ENCODE measurements around the gene TNKS1BP1. TPM values are rescaled to one million over a fixed set of nuclear protein-coding genes. Genes with fewer than 3 reads are reported as not detected.
A peak's percentile ranks its signal among the peaks of the same experiment; 100 is the strongest.

The TNKS1BP1 gene
- total RNA-seq, 1 donor from 2014 or later: 11.7 TPM

- Histone ChIP-seq H3K27ac (no peak overlapping the region), H3K79me2 (ENCODE audit: low read depth) (peaks cover 26% of the 10 kb centered on the region)
Measured at GRCh38 chr11:57313788-57314135, 11.0 kb downstream of the TNKS1BP1 start.

GRCh38 chr11:57313071-57313787 is 11.5 kb downstream of the TNKS1BP1 start:
- peaks cover 22% of the 10 kb centered on the region for H3K79me2 ChIP-seq (ENCODE audit: low read depth)
- H3K4me3 ChIP-seq: no peak overlapping the region
- H4K20me1 ChIP-seq (ENCODE audit: low read depth): peaks cover 69% of the 10 kb centered on the region
- peaks cover 15% of the 10 kb centered on the region for H3F3A ChIP-seq (ENCODE audit: low read depth)
- Mint-ChIP-seq H3K4me3 (no peak overlapping the region), H3K36me3 (peaks cover 27% of the 10 kb centered on the region), H3K9me3 (no peaks in the 10 kb centered on the region), H3K27ac (no peak overlapping the region), H3K4me1 (peaks cover 26% of the 10 kb centered on the region), H3K27me3 (ENCODE audit: insufficient read depth, low read depth) (peaks cover 5% of the 10 kb centered on the region)
- H3K4me1 ChIP-seq: peaks cover 5% of the 10 kb centered on the region
- TF ChIP-seq EZH2phosphoT487 (IDR thresholded peaks at IDR 0.05): no peak
- TF ChIP-seq CTCF (IDR thresholded peaks at IDR 0.05): no peak
- TF ChIP-seq EZH2 (IDR thresholded peaks at IDR 0.05): no peak
- no peak overlapping the region for H3K4me2 ChIP-seq
- H3K9ac ChIP-seq: no peak overlapping the region
- H3K9me3 ChIP-seq (ENCODE audit: low read depth): no peaks in the 10 kb centered on the region
- H3K27ac ChIP-seq: no peak overlapping the region
- H2AFZ ChIP-seq (replicated peaks): no peak overlapping the region
- H3K27me3 ChIP-seq: no peaks in the 10 kb centered on the region
- H3K36me3 ChIP-seq: no peaks in the 10 kb centered on the region
- no peak for DNase-seq (ENCODE audit: low spot score)

More at GRCh38 chr11:57313788-57314135, 11.0 kb downstream of the TNKS1BP1 start:
- H3K9me3 Mint-ChIP-seq: no peaks in the 10 kb centered on the region
- Histone ChIP-seq H2AFZ (replicated peaks) (no peak overlapping the region), H3K4me1 (peaks cover 5% of the 10 kb centered on the region), H3F3A (ENCODE audit: low read depth) (peaks cover 15% of the 10 kb centered on the region), H3K36me3 (no peaks in the 10 kb centered on the region), H3K9me3 (ENCODE audit: low read depth) (no peaks in the 10 kb centered on the region), H3K27me3 (no peaks in the 10 kb centered on the region), H3K9ac (no peak overlapping the region), H3K4me2 (no peak overlapping the region), H4K20me1 (ENCODE audit: low read depth) (peaks cover 74% of the 10 kb centered on the region), H3K4me3 (no peak overlapping the region)
- H3K4me3 Mint-ChIP-seq: no peak overlapping the region
- H3K27ac Mint-ChIP-seq: peak overlapping the region; percentile 74
- peaks cover 7% of the 10 kb centered on the region for H3K27me3 Mint-ChIP-seq (ENCODE audit: insufficient read depth, low read depth)
- DNase-seq (ENCODE audit: low spot score): no peak
- TF ChIP-seq EZH2 (IDR thresholded peaks at IDR 0.05) (no peak), EZH2phosphoT487 (IDR thresholded peaks at IDR 0.05) (no peak), CTCF (IDR thresholded peaks at IDR 0.05) (no peak)
- H3K4me1 Mint-ChIP-seq: peaks cover 26% of the 10 kb centered on the region
- peaks cover 25% of the 10 kb centered on the region for H3K36me3 Mint-ChIP-seq

- no peak overlapping the region for H3K27ac ChIP-seq
- H3K9me3 Mint-ChIP-seq: no peaks in the 10 kb centered on the region
- peaks cover 23% of the 10 kb centered on the region for H3K79me2 ChIP-seq (ENCODE audit: low read depth)
- no peak for DNase-seq (ENCODE audit: low spot score)
- H3K4me1 Mint-ChIP-seq: peaks cover 27% of the 10 kb centered on the region
- H3K9me3 ChIP-seq (ENCODE audit: low read depth): no peaks in the 10 kb centered on the region
- no peak overlapping the region for H3K9ac ChIP-seq
- no peak overlapping the region for H3K4me2 ChIP-seq
- peaks cover 66% of the 10 kb centered on the region for H4K20me1 ChIP-seq (ENCODE audit: low read depth)
- TF ChIP-seq CTCF (IDR thresholded peaks at IDR 0.05): no peak
- peak overlapping the region; percentile 61 for H3K27ac Mint-ChIP-seq
- no peak overlapping the region for H3K4me3 ChIP-seq
- no peak overlapping the region for H2AFZ ChIP-seq (replicated peaks)
- peaks cover 15% of the 10 kb centered on the region for H3F3A ChIP-seq (ENCODE audit: low read depth)
- H3K36me3 ChIP-seq: no peaks in the 10 kb centered on the region
- no peaks in the 10 kb centered on the region for H3K27me3 ChIP-seq
- H3K4me1 ChIP-seq: peaks cover 5% of the 10 kb centered on the region
- H3K36me3 Mint-ChIP-seq: peaks cover 29% of the 10 kb centered on the region
- peaks cover 5% of the 10 kb centered on the region for H3K27me3 Mint-ChIP-seq (ENCODE audit: insufficient read depth, low read depth)
- H3K4me3 Mint-ChIP-seq: peak overlapping the region; percentile 68
Measured at GRCh38 chr11:57312511-57313021, 12.2 kb downstream of the TNKS1BP1 start.
